C4-2B (cell line): ENCODE data around the gene ZGPAT.

Experiments used
- ZFX ChIP-seq: fragments of 450-650 bp; IDR thresholded peaks from 2 replicates; pipeline ENCODE4 v1.6.1; 2017
- TF ChIP-seq, protein P1 (sequence below): fragments of 450-650 bp; conservative IDR thresholded peaks from 2 replicates; pipeline ENCODE4 v1.5.1; 2017; ENCODE audit warnings: mild to moderate bottlenecking

DNA sequence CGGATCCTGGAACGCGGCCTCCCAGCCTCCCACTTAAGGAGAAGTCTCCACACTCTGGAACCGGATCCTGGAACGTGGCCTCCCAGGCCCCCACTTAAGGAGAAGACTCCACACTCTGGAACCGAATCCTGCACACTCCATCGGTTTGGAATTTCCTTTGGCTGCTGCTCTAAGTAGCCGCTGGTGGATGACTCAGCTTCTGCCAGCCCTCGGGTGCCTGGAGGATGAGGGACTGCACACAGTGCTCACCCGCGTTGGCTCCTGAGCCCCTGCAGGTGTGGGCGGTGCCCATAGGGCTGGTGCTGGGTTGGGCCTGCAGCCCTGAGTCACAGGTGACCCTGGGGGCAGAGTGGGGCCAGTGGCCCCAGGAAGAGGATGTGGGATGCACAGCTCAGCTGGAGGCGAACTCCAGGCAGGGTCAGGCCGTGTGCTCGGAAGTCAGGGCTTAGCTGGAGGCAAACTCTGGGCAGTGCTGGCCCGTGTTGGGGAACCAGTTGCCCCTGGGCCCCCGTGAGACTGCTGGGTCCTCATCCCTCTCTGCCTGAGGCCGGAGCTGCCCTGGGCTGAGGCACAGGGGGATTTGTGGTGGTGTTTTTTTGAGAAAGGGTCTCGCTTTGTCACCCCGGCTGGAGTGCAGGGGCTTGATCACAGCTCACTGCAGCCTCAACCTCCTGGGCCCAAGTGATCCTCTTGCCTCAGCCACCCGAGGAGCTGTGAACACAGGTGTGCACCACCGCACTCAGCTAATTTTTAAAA lies 25.3 kb upstream of the ZGPAT start:
- TF ChIP-seq, protein P1, sequence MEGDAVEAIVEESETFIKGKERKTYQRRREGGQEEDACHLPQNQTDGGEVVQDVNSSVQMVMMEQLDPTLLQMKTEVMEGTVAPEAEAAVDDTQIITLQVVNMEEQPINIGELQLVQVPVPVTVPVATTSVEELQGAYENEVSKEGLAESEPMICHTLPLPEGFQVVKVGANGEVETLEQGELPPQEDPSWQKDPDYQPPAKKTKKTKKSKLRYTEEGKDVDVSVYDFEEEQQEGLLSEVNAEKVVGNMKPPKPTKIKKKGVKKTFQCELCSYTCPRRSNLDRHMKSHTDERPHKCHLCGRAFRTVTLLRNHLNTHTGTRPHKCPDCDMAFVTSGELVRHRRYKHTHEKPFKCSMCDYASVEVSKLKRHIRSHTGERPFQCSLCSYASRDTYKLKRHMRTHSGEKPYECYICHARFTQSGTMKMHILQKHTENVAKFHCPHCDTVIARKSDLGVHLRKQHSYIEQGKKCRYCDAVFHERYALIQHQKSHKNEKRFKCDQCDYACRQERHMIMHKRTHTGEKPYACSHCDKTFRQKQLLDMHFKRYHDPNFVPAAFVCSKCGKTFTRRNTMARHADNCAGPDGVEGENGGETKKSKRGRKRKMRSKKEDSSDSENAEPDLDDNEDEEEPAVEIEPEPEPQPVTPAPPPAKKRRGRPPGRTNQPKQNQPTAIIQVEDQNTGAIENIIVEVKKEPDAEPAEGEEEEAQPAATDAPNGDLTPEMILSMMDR: no peak
- no peak for TF ChIP-seq ZFX
